Measurements from ENCODE around the gene GCC1. TPM values are rescaled to one million over a fixed set of nuclear protein-coding genes. Genes with fewer than 3 reads are reported as not detected.
A peak's percentile ranks its signal among the peaks of the same experiment; 100 is the strongest.

GCC1 gene
- total and polyA plus RNA-seq, 2 donors (not counting 3 experiments of a cell fraction or from before 2014, with no cell fraction given): 4.6 to 15.5 TPM

DNA sequence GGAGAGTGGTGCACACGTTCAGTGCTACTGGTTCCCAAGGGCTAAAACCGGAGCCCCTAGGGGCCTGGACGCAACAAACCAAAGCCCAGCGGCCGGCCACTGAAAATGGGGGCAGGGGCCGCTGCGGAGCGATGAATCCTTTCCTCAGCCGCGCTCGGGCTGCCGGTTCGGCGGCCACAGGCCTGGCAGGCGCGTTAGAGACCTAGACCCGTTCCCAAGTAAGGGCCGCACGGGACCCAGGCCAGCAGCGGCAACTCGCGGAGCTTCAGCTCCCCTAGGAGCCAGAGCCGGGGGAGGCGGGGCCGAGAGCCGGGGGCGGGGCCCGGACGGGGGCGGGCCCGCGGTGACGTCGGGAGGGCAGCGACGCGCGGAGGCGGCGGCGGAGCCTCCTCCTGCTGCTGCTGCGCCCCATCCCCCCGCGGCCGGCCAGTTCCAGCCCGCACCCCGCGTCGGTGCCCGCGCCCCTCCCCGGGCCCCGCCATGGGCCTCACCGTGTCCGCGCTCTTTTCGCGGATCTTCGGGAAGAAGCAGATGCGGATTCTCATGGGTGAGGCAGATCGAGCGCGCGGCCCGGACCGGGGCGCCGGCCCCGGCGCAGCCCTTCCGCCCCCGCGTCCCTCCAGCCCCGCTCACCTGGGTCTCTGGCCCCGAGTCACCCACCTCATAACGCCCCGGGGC is 2.8 kb upstream of the GCC1 start, which contains the start of gene ARF5:
Gene ARF5 (plus strand): TSS at position 393 of the 678 bp plus-strand sequence. CDS start 88 bp downstream, at position 481.
- dilution Hi-C loops (cut with MboI; ENCODE audit: extremely low pct_ligation_motif_present, low sequenced_read_pairs): no loop called here

More for the DNA sequence above, 2.8 kb upstream of the GCC1 start, which contains the start of gene ARF5:
- Histone ChIP-seq H3K27me3 (ENCODE audit: control insufficient read depth in 2 of 2, insufficient read depth in 2 of 2, low read length in 2 of 2) (no peaks in the 10 kb centered on the region), H3K4me2 (ENCODE audit: insufficient read depth, low read length) (peak within 1 kb of the TSS; percentile 68), H2AFZ (ENCODE audit: low read depth, low read length) (peak within 1 kb of the TSS; percentile 94), H3K9ac (replicated peaks; ENCODE audit: extremely low read depth, insufficient read depth, low read length) (peak within 1 kb of the TSS; percentile 85), H3K79me2 (ENCODE audit: control insufficient read depth, insufficient read depth, low read length) (peaks cover 23% of the 10 kb centered on the region), H4K20me1 (replicated peaks; ENCODE audit: control insufficient read depth, extremely low read depth, insufficient read depth, low read length) (no peaks in the 10 kb centered on the region), H3K4me1 (ENCODE audit: control insufficient read depth, extremely low read depth, insufficient read depth, low read length) (peaks cover 35% of the 10 kb centered on the region), H3K27ac (ENCODE audit: insufficient read depth, low read depth, low read length) (peak within 1 kb of the TSS; percentile 56), H3K36me3 (ENCODE audit: control insufficient read depth in 2 of 2, extremely low read depth in 1 of 2, insufficient read depth in 2 of 2, low read length in 2 of 2) (peaks cover 2 to 11% of the 10 kb centered on the region in 2 experiments), H3K4me3 (replicated peaks in 1 of 3; ENCODE audit: insufficient read depth in 1 of 3, low read depth in 1 of 3, low read length in 3 of 3) (peak within 1 kb of the TSS; percentile 71 to 94 (median 94)), H3K9me1 (replicated peaks; ENCODE audit: control insufficient read depth, extremely low read depth, insufficient read depth, low read length) (no peaks in the 10 kb centered on the region), H3K9me3 (replicated peaks; ENCODE audit: control insufficient read depth, insufficient read depth, low read length) (no peaks in the 10 kb centered on the region)
- ChIA-PET CTCF (interaction anchor here (0.5 to 2.0 kb wide), 14 partner anchors 9 to 621 kb away, joined by 3 to 41 read pairs (median 4); partner anchors contain the start of genes SND1 and ZNF800), POLR2A (no interaction called here)
- DNase-seq (ENCODE audit: low read depth, low spot score): peak; percentile 90
- TF ChIP-seq, protein P1, sequence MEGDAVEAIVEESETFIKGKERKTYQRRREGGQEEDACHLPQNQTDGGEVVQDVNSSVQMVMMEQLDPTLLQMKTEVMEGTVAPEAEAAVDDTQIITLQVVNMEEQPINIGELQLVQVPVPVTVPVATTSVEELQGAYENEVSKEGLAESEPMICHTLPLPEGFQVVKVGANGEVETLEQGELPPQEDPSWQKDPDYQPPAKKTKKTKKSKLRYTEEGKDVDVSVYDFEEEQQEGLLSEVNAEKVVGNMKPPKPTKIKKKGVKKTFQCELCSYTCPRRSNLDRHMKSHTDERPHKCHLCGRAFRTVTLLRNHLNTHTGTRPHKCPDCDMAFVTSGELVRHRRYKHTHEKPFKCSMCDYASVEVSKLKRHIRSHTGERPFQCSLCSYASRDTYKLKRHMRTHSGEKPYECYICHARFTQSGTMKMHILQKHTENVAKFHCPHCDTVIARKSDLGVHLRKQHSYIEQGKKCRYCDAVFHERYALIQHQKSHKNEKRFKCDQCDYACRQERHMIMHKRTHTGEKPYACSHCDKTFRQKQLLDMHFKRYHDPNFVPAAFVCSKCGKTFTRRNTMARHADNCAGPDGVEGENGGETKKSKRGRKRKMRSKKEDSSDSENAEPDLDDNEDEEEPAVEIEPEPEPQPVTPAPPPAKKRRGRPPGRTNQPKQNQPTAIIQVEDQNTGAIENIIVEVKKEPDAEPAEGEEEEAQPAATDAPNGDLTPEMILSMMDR (IDR thresholded peaks at IDR 0.05; ENCODE audit: extremely low read depth in 1 of 2, insufficient read depth in 1 of 2, low read depth in 1 of 2, low read length in 2 of 2): peak in 1 of 2 donors; percentile 0
- TF ChIP-seq POLR2A (IDR thresholded peaks at IDR 0.05; ENCODE audit: low read depth, low read length) (peak; percentile 83), FOS (IDR thresholded peaks at IDR 0.05; ENCODE audit: borderline replicate concordance, insufficient read depth, low read length) (no peak), POLR2AphosphoS5 (IDR thresholded peaks at IDR 0.05; ENCODE audit: insufficient read depth, low read depth, low read length) (peak; percentile 75), JUN (IDR thresholded peaks at IDR 0.05; ENCODE audit: borderline replicate concordance, insufficient read depth, insufficient read length, low read depth) (no peak)
- no TSS peak for BruUV-seq (replicated peaks)
- peak; percentile 83 for FAIRE-seq
- intact Hi-C loops (cut with micrococcal nuclease): loop anchor here (1.0 to 10.0 kb wide), 8 partner anchors 63 to 621 kb away; partner anchors contain the start of genes GRM8, LRRC4 and ZNF800
